ENCODE results near the gene TNN.

GRCh38 chr1:175036476-175036875 is 31.2 kb upstream of the TNN start:
- TF ChIP-seq CTCF (conservative IDR thresholded peaks at IDR 0.05 in 1 of 2, IDR thresholded peaks at IDR 0.05 in 1 of 2; ENCODE audit: low read depth in 1 of 2, low read length in 2 of 2) = no peak
- TF ChIP-seq EZH2 (IDR thresholded peaks at IDR 0.05; ENCODE audit: low read length, missing control alignments) = no peak
